ENCODE measurements around the gene FLNA. TPM values are rescaled to one million over a fixed set of nuclear protein-coding genes. Genes with fewer than 3 reads are reported as not detected.

Gene FLNA
- total RNA-seq, 5 donors from 2014 or later (not counting 1 experiment from before 2014, with no cell fraction given): 893 to 1,483 (median 1,268) TPM

GRCh38 chrX:154378059-154378798 is 3.8 kb upstream of the FLNA start:
- H3K27me3 Mint-ChIP-seq: no peaks in the 10 kb centered on the region
- H3K27ac Mint-ChIP-seq: peak overlapping the region; percentile 83 to 89
- Histone ChIP-seq H3K4me3 (ENCODE audit: control insufficient read depth in 1 of 2, extremely low read depth in 1 of 2, low read length in 1 of 2) (peak overlapping the region in 1 of 2 donors; percentile 39), H3K9me3 (no peaks in the 10 kb centered on the region), H3K4me1 (ENCODE audit: control insufficient read depth in 1 of 2, extremely low read depth in 1 of 2, insufficient read depth in 2 of 2, low read length in 2 of 2) (peaks cover 10 to 47% of the 10 kb centered on the region in 2 experiments), H3K27me3 (replicated peaks in 1 of 2; ENCODE audit: control insufficient read depth in 2 of 2, extremely low read depth in 1 of 2, insufficient read depth in 2 of 2, low read length in 1 of 2) (no peaks in the 10 kb centered on the region), H3K27ac (ENCODE audit: low read length) (peak overlapping the region; percentile 92), H3K36me3 (ENCODE audit: control insufficient read depth in 2 of 2, extremely low read depth in 1 of 2, insufficient read depth in 1 of 2, low read length in 1 of 2) (peaks cover 3 to 15% of the 10 kb centered on the region in 2 donors)
- 0% methylated on average over 27 of the region's 79 CpGs for WGBS (ENCODE audit: insufficient coverage)
- DNase-seq (peak in 26 of 35 experiments; percentile 26 to 97 (median 43)), ATAC-seq (replicated peaks in 1 of 4) (peak; percentile 2 to 5 (median 2))
- peak overlapping the region; percentile 53 to 84 (median 77) for H3K4me3 Mint-ChIP-seq
- H3K36me3 Mint-ChIP-seq: no peaks in the 10 kb centered on the region
- POLR2A ChIA-PET: interaction anchor here (0.6 to 1.1 kb wide), 3 partner anchors 8 to 31 kb away, joined by 3 to 4 read pairs (median 3); no protein-coding TSS in a partner anchor
- no peaks in the 10 kb centered on the region for H3K9me3 Mint-ChIP-seq
- peaks cover 15 to 26% (median 25%) of the 10 kb centered on the region in 3 donors for H3K4me1 Mint-ChIP-seq
- CTCF ChIA-PET: interaction anchor here in 1 of 2 donors (0.9 kb wide), 1 partner anchor 9 kb away, joined by 3 read pairs; no protein-coding TSS in a partner anchor

GRCh38 chrX:154376774-154377173 is 2.3 kb upstream of the FLNA start:
- DNase-seq: no peak
- no peaks in the 10 kb centered on the region for H3K9me3 Mint-ChIP-seq
- Histone ChIP-seq H3K36me3 (ENCODE audit: control insufficient read depth in 2 of 2, extremely low read depth in 1 of 2, insufficient read depth in 1 of 2, low read length in 1 of 2) (peaks cover 3 to 14% of the 10 kb centered on the region in 2 donors), H3K27me3 (replicated peaks in 1 of 2; ENCODE audit: control insufficient read depth in 2 of 2, extremely low read depth in 1 of 2, insufficient read depth in 2 of 2, low read length in 1 of 2) (no peaks in the 10 kb centered on the region), H3K4me3 (ENCODE audit: control insufficient read depth in 1 of 2, extremely low read depth in 1 of 2, low read length in 1 of 2) (no peak overlapping the region), H3K27ac (ENCODE audit: low read length) (peak overlapping the region; percentile 92), H3K4me1 (ENCODE audit: control insufficient read depth in 1 of 2, extremely low read depth in 1 of 2, insufficient read depth in 2 of 2, low read length in 2 of 2) (peaks cover 10 to 62% of the 10 kb centered on the region in 2 experiments), H3K9me3 (no peaks in the 10 kb centered on the region)
- H3K27me3 Mint-ChIP-seq: no peaks in the 10 kb centered on the region
- WGBS (ENCODE audit: insufficient coverage): no CpG with 5 or more reads among the region's 3 CpGs
- POLR2A ChIA-PET: no interaction called here
- H3K4me3 Mint-ChIP-seq: no peak overlapping the region
- no peaks in the 10 kb centered on the region for H3K36me3 Mint-ChIP-seq
- CTCF ChIA-PET: no interaction called here
- no peak for ATAC-seq (replicated peaks in 1 of 4)
- peak overlapping the region in 1 of 2 donors; percentile 64 for H3K27ac Mint-ChIP-seq
- H3K4me1 Mint-ChIP-seq: peaks cover 21 to 36% (median 33%) of the 10 kb centered on the region in 3 donors

- ATAC-seq (replicated peaks in 1 of 4) (no peak), DNase-seq (no peak)
- H3K9me3 ChIP-seq: no peaks in the 10 kb centered on the region
- no peaks in the 10 kb centered on the region for H3K27me3 ChIP-seq (replicated peaks in 1 of 2; ENCODE audit: control insufficient read depth in 2 of 2, extremely low read depth in 1 of 2, insufficient read depth in 2 of 2, low read length in 1 of 2)
- peaks cover 9 to 55% of the 10 kb centered on the region in 2 experiments for H3K4me1 ChIP-seq (ENCODE audit: control insufficient read depth in 1 of 2, extremely low read depth in 1 of 2, insufficient read depth in 2 of 2, low read length in 2 of 2)
- Mint-ChIP-seq H3K27ac (peak overlapping the region in 1 of 2 donors; percentile 23), H3K9me3 (no peaks in the 10 kb centered on the region), H3K4me3 (peak overlapping the region in 2 of 3 donors; percentile 8 to 31), H3K4me1 (peaks cover 11 to 27% (median 24%) of the 10 kb centered on the region in 3 donors), H3K27me3 (no peaks in the 10 kb centered on the region), H3K36me3 (no peaks in the 10 kb centered on the region)
- ChIA-PET CTCF (no interaction called here), POLR2A (no interaction called here)
- H3K27ac ChIP-seq (ENCODE audit: low read length): no peak overlapping the region
- H3K4me3 ChIP-seq (ENCODE audit: control insufficient read depth in 1 of 2, extremely low read depth in 1 of 2, low read length in 1 of 2): no peak overlapping the region
- no CpG with 5 or more reads among the region's 10 CpGs for WGBS (ENCODE audit: insufficient coverage)
- H3K36me3 ChIP-seq (ENCODE audit: control insufficient read depth in 2 of 2, extremely low read depth in 1 of 2, insufficient read depth in 1 of 2, low read length in 1 of 2): peaks cover 0 to under 1% of the 10 kb centered on the region in 2 donors
These were observed 696 bp upstream of the FLNA start for GRCh38 chrX:154375156-154375504.

- peaks cover 0 to 2% of the 10 kb centered on the region in 2 donors for H3K36me3 ChIP-seq (ENCODE audit: control insufficient read depth in 2 of 2, extremely low read depth in 1 of 2, insufficient read depth in 1 of 2, low read length in 1 of 2)
- peaks cover 7 to 54% of the 10 kb centered on the region in 2 experiments for H3K4me1 ChIP-seq (ENCODE audit: control insufficient read depth in 1 of 2, extremely low read depth in 1 of 2, insufficient read depth in 2 of 2, low read length in 2 of 2)
- H3K27ac Mint-ChIP-seq: peak overlapping the region in 1 of 2 donors; percentile 34
- peak in 2 of 35 experiments; percentile 23 to 58 for DNase-seq
- no peaks in the 10 kb centered on the region for H3K27me3 Mint-ChIP-seq
- H3K4me1 Mint-ChIP-seq: peaks cover 11 to 24% (median 21%) of the 10 kb centered on the region in 3 donors
- ATAC-seq (replicated peaks in 1 of 4): no peak
- peak overlapping the region; percentile 44 to 88 (median 61) for H3K4me3 Mint-ChIP-seq
- 11% methylated on average over 8 of the region's 23 CpGs for WGBS (ENCODE audit: insufficient coverage)
- H3K27ac ChIP-seq (ENCODE audit: low read length): peak overlapping the region; percentile 73
- no peaks in the 10 kb centered on the region for H3K36me3 Mint-ChIP-seq
- ChIA-PET CTCF (interaction anchor here (0.6 to 1.2 kb wide), 2 partner anchors 10 to 47 kb away, joined by 3 read pairs; no protein-coding TSS in a partner anchor), POLR2A (interaction anchor here (0.5 to 1.4 kb wide), 3 partner anchors 10 to 119 kb away, joined by 3 to 6 read pairs (median 4); no protein-coding TSS in a partner anchor)
- peak overlapping the region; percentile 45 to 51 for H3K4me3 ChIP-seq (ENCODE audit: control insufficient read depth in 1 of 2, extremely low read depth in 1 of 2, low read length in 1 of 2)
- no peaks in the 10 kb centered on the region for H3K9me3 ChIP-seq
- H3K9me3 Mint-ChIP-seq: no peaks in the 10 kb centered on the region
- H3K27me3 ChIP-seq (replicated peaks in 1 of 2; ENCODE audit: control insufficient read depth in 2 of 2, extremely low read depth in 1 of 2, insufficient read depth in 2 of 2, low read length in 1 of 2): no peaks in the 10 kb centered on the region
These were observed 811 bp downstream of the FLNA start for GRCh38 chrX:154373340-154374306.

DNA sequence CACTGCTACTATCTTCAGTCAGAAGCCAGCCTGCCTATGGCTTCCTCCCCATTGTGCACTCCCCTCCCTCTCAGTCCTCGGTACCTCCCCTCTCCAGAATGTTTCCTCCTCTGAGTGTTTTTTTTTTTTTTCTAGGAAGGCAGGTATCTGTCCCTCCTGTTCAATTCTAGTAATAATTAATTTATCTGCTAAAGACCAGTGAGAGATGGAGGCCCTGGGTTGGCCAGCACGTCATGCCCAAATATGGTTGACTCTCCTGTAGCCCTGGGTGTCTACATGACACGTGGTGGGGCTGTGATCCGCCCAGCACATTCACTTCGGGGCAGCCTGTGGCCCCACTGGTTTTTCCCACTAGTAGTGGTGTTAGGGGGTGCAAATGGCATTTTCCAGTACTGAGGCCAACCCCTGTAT is 1.8 kb downstream of the FLNA start:
- peak overlapping the region; percentile 69 to 83 for H3K27ac Mint-ChIP-seq
- H3K4me3 ChIP-seq (ENCODE audit: control insufficient read depth in 1 of 2, extremely low read depth in 1 of 2, low read length in 1 of 2): peak overlapping the region in 1 of 2 donors; percentile 60
- no peaks in the 10 kb centered on the region for H3K9me3 Mint-ChIP-seq
- no peaks in the 10 kb centered on the region for H3K27me3 ChIP-seq (replicated peaks in 1 of 2; ENCODE audit: control insufficient read depth in 2 of 2, extremely low read depth in 1 of 2, insufficient read depth in 2 of 2, low read length in 1 of 2)
- ATAC-seq (replicated peaks in 1 of 4) (no peak), DNase-seq (peak in 8 of 35 experiments; percentile 24 to 63 (median 36))
- ChIA-PET CTCF (interaction anchor here in 1 of 2 donors (1.2 kb wide), 1 partner anchor 11 kb away, joined by 3 read pairs; no protein-coding TSS in a partner anchor), POLR2A (interaction anchor here (0.5 to 1.4 kb wide), 2 partner anchors 11 to 120 kb away, joined by 4 to 6 read pairs; no protein-coding TSS in a partner anchor)
- H3K4me1 Mint-ChIP-seq: peaks cover 20 to 30% (median 27%) of the 10 kb centered on the region in 3 donors
- peaks cover 7 to 58% of the 10 kb centered on the region in 2 experiments for H3K4me1 ChIP-seq (ENCODE audit: control insufficient read depth in 1 of 2, extremely low read depth in 1 of 2, insufficient read depth in 2 of 2, low read length in 2 of 2)
- no peaks in the 10 kb centered on the region for H3K36me3 Mint-ChIP-seq
- WGBS (ENCODE audit: insufficient coverage): 0% methylated on average over 2 of the region's 5 CpGs
- H3K27me3 Mint-ChIP-seq: no peaks in the 10 kb centered on the region
- H3K27ac ChIP-seq (ENCODE audit: low read length): peak overlapping the region; percentile 73
- peak overlapping the region; percentile 64 to 88 (median 72) for H3K4me3 Mint-ChIP-seq
- no peaks in the 10 kb centered on the region for H3K9me3 ChIP-seq
- peaks cover 0 to 10% of the 10 kb centered on the region in 2 donors for H3K36me3 ChIP-seq (ENCODE audit: control insufficient read depth in 2 of 2, extremely low read depth in 1 of 2, insufficient read depth in 1 of 2, low read length in 1 of 2)
